Stimulated activated CD8-positive, alpha-beta memory T cell treated with anti-CD3 and anti-CD28 coated beads, Interleukin-7, amount 100 ng/mL, for 48 hours (primary cell): ENCODE data around the gene USP14.
"Not testable (repeated sequence)": the region's sequence is repeated elsewhere in the genome, so short reads cannot be mapped to it uniquely, and the experiment has no call there.

Experiments
- DNase-seq, 2 donors: peaks; one replicate each; pipeline ENCODE4 v3.0.0-alpha.2; 2020; ENCODE audit warnings: low read depth in 1 of 2; ENCODE audit errors: extremely low read depth in 1 of 2

Gene USP14

DNA sequence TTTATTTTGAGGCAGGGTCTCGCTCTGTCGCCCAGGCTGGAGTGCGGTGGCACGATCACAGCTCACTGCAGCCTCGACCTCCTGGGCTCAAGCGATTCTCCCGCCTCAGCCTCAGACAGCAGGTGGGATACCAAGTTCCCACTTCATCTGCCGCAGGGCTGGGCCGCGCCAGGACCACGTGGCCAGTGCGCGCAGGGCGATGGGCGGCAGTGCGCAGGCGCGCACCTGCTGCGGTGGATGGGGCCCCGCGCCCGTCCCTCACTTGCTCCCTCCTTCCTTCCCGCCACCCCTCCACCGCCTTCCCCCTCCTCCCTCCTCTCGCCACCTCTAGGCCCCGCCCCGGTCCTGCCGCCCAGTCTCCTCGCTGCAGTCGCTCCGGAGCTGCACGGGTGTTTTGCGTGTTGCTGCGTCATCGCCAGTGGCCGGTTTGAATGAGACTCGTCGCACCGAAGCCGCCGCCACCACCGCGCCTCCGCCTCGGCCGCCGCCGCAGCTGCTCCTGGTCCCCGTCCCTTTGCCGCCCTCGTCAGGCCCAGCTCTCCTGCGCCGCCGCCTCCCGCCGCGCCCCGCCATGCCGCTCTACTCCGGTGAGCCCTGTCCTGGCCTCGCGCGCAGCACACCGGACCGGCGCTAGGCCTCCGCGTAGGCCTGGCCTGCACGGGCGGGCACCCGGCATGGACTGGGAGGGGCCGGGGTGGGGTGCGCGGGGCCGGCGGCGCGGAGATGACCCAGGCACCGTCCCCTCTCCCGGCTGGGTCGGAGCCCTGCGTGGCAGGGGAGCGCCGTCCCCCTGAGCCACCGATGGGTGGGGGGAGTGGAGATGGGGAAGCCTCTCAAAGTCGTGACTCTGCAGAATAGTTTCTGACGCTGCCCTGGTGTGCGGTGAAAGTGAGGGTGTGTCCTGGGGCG lies at the start of gene USP14:
Gene USP14, plus strand, starts transcription at position 430 of the 909 bp plus-strand sequence. Its CDS starts 142 bp downstream, at position 572.
- DNase-seq = peak; percentile 95 to 98

DNA sequence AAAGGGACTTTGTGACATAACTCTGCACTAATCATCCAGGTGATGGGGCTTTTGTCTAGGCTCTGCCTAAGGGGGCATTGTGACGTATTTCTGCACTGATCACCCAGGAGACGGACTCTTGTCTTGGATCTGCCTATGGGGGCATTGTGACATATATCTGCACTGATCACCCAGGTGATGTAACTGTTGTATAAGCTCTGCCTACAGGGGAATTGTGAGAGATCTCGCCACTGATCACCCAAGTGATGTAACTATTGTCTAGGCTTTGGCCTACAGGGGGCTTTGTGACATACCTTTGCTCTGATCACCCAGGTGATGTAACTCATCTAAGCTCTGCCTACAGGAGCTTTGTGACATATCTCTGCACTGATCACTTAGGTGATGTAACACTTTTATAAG lies 49.7 kb upstream of the USP14 start:
- DNase-seq = not testable (repeated sequence)

DNA sequence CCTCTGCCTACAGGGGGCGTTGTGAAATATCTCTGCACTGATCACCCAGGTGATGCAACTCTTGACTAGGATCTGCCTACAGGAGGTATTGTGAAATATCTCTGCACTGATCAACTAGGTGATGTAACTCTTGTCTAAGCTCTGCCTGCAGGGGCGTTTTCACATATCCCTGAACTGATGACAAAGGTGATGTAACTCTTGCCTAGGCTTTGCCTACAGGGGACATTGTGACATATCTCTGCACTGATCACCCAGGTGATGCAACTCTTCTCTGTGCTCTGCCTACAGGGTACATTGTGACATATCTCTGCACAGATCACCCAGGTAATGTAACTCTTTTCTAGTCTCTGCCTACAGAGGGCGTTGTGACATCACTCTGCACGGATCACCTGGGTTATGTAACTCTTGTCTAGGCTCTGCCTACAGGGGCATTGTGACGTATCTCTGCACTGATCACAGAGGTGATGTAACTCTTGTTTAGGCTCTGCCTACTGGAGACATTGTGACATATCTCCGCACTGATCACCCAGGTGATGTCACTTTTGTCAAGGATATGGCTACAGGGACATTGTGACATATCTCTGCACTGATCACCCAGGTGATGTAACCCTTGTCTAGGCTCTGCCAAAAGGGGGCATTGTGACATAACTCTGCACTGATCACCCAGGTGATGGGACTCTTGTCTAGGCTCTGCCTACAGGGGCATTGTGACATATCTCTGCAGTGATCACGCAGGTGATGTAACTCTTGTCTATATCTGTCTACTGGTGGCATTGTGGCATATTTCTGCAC lies 49.0 kb upstream of the USP14 start:
- peak in 1 of 2 donors; percentile 28 for DNase-seq

DNA sequence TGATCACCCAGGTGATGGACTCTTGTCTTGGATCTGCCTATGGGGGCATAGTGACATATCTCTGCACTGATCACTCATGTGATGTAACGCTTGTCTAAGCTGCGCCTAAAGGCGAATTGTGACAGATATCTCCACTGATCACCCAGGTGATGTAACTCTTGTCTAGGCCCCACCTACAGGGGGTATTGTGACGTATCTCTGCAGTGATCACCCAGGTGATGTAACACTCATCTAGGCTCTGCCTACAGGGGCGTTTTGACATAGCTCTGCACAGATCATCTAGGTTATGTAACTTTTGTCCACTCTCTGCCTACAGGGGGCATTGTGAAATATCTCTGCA lies 48.5 kb upstream of the USP14 start:
- DNase-seq = not testable (repeated sequence)

DNA sequence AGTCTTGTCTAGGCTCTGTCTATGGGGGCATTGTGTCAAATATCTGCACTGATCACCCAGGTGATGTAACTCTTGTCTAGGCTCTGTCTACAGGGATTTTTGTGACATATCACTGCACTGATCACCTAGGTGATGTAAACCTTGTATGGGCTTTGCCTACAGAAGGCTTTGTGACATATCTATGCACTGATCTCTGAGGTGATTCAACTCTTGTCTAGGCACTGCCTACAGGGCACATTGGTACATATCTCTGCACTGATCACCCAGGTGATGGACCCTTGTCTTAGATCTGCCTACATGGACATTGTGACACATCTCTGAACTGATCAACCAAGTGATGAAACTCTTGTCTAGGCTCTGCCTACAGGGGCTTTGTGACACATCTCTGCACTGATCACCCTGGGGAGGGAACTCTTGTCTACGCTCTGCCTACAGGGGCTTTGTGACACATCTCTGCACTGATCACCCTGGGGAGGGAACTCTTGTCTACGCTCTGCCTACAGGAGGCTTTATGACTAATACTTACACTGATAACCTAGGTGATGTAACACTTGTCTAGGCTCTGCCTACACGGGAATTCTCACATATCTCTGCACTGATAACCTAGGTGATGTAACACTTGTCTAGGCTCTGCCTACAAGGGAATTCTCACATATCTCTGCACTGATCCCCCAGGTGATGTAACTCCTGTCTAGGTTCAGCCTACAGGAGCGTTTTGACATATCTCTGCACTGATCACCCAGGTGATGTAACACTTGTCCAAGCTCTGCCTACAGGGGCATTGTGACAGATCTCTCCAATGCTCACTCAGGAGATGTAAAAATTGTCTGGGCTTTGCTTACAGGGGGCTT lies 47.8 kb upstream of the USP14 start:
- DNase-seq = peak in 1 of 2 donors; percentile 38

DNA sequence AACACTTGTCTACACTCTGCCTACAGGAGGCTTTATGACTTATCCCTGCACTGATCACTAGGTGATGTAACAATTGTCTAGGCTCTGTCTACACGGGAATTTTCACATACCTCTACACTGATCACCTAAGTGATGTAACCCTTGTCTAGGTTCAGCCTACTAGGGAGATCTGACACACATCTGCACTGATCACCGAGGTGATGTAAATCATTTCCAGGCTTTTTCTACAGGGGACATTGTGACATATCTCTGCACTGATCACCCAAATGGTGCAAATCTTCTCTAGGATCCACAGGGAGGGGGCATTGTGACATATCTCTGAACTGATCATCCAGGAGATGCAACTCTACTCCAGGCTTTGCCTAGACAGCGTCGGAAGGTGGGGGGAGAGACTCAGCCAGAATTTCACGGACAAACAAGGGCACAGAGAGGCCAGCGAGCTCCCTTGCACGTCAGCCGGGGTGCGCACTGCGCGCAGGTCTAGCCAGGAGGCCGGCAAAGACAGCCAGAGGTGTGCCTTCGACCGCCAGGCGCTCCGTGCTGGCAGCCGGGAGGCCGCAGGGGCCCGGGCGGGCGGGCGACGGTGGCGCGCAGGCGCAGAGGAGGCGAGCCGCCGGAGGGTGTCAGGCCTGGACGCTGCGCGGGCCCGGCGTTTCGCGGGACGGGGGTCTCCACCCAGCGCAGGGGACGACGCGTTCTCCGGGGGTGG lies 46.9 kb upstream of the USP14 start:
- DNase-seq = peak; percentile 50 to 60

DNA sequence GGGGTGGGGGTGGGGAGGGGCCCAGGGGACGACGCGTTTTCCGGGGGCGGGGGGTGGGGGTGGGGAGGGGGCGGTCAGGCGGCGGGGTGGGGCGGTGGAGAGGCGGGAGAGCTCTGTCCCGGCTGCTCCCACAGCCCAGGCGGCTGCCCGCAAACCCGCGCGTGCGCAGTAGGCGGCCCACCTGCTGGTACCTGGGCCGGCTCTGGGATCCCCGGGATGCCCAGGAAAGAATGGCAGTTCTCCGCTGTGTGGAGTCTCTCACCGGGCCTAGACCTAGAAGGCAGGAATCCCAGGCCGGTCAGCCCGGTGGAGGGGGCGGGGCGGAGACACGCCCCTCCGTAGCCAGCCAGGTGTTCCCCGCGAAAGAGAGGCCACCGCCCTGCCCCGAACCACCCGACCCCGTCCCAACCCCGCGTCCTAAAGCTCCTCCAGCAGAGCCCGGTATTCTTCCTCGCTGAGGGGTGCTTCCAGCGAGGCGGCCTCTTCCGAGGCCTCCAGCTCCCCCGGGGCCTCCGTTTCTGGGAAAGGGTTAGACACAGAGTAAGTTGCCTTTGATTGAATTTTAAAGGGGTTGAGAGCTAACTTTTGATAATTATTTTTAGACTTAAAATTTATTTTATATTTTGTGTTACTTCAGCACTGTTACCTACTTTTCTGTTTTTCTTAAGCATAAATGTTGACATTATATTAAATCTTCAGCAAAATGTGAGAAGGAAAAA lies 46.2 kb upstream of the USP14 start:
- not testable (repeated sequence) for DNase-seq

DNA sequence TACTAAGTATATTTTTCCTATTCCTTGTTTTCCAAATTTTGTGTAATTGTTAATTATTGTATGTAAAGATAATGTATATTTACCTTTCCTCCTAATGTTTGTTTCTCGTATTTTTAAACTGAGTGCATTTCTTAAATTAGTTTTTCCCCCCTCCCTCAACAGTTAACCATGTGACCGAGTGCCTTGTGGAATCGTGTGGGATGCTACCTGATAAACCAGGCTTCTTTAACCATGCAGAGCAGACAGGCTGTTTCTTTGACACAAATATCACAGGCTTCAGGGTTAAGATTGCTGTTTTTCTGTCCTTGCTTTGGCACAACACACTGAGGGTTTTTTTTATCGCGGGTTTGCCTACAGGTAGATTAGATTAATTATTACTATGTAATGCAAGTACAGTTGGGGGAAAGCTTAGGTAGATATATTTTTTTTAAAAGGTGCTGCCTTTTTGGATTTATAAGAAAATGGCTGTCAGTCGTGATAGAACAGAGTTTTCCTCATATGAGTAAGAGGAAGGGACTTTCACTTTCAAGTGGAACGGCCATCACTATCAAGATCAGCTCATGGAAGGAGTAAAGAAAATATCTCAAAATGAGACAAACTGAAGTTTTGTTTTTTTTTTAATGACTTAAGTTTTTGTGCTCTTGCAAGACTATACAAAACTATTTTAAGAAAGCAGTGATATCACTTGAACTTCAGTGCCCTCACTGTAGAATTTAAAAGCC lies 37.7 kb upstream of the USP14 start:
- not testable (repeated sequence) for DNase-seq

DNA sequence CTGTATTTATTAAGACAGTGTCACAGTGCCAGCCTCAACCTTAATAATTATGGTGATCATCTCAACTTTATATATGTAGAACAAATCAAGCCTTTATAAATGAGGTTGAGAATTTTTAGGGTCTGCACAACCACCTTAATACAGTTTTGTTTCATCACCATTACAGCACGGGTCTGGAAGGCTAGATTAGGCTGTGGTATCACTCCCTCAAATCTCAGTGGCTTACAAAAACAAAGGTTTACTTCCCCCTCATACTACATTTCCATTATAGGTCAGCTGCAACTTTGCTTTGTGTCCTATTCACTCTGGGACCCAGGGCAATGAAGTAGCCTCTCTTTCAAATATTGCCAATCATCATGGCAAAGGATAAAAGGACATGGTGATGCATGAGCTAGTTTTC lies 23.3 kb upstream of the USP14 start:
- DNase-seq = no peak

DNA sequence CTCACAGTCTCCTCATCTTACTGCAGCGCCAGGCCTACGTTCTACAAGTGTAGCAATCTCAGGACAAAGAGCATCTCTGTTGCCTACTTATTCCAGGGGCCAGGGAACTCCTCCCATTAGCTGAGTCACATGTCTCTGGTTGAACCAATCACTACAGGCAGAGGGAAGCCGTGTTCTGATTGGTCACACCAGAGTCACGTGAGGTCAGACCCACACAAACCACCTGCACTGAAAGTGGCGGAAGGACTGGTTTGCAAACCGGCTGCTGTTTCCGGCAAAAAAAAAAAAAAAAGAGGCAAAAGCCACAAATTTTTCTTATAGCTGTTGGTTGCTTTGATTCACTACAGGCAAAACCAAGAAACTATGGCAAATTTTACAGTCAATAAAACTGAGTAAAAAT lies 21.9 kb upstream of the USP14 start:
- DNase-seq = peak in 1 of 2 donors; percentile 13

DNA sequence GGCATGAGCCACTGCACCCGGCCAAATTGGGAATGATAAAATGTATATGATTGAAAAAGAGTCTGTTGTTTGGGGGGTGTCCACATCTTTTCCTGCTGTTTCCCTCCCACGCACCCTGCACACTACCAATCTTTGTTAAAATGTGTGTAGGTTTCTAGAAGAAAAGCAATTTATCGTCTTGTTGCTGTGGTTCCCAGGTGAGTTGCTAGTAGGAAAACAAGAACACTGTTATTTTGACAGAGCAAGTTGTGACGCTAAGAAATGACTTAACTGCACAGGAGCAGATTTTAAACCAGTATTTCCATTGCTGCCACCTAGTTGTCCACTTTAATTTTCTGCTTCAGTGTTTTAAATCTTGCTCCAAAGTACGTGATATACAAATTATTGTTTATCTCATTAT lies 21.0 kb upstream of the USP14 start:
- DNase-seq = no peak

DNA sequence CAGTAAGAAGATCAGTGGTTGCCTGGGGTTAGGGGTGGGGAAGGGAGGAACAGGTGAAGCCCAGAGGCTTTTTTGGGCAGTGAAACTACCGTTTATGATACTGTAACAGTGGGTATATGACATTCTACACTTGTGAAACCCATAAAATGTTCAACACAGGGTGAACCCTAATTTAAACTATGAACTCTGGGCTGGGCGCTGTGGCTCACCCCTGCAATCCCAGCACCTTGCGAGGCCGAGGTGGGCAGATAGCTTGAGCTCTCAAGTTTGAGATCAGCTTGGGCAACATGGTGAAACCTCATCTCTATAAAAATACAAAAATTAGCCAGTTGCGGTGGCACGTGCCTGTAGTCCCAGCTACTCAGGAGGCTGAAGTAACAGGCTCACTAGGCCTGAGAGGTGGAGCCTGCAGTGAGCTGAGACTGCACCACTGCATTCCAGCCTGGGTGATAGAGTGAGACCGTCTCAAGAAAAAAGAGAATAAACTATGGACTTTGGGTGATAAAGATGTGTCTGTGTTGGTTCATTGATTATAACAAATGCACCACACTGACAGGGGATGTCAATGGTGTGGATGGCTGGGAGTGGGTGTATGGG lies 17.6 kb upstream of the USP14 start:
- no peak for DNase-seq

DNA sequence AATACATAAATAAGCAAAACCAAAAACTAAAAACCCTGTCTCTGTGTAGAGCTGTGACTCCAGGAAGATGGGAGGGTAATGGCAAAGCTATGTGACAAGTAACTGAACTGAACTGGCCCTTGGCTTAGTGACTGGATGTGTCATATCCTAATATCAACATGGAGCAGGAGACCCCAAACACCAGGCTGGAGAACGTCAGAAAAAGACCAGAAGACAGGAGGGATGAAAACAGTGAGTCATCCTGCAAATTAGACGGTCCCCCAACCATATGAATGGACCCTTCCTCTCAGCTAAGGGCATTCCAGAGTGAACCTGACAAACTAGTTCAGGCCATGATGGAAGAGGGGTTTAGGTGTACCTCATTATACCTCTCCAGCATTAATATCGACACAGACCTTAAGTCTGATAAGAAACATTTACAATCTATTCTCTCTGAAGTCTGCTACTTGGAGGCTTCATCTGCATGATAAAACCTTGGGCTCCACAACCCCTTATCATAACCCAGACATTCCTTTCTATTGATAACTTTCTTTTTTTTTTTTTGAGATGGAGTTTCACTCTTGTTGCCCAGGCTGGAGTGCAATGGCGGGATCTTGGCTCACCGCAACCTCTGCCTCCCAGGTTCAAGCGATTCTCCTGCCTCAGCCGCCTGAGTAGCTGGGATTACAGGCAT lies 15.6 kb upstream of the USP14 start:
- not testable (repeated sequence) for DNase-seq

DNA sequence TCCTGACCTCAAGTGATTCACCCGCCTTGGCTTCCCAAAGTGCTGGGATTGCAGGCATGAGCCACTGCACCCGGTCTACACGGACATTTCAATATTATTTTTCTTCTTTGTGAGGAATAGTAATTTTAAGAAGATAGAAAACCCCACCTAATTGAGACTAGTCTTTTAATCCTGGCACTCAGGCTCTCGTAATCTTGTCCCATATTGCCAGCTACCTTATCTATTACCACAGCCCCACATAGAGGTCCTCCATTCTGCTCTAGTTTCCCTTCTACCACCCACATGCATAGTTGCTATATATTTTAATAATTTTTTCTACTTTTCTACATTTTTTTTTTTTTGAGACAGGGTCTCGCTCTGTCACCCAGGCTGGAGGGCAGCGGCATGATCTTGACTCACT lies 9.5 kb upstream of the USP14 start:
- DNase-seq = no peak

DNA sequence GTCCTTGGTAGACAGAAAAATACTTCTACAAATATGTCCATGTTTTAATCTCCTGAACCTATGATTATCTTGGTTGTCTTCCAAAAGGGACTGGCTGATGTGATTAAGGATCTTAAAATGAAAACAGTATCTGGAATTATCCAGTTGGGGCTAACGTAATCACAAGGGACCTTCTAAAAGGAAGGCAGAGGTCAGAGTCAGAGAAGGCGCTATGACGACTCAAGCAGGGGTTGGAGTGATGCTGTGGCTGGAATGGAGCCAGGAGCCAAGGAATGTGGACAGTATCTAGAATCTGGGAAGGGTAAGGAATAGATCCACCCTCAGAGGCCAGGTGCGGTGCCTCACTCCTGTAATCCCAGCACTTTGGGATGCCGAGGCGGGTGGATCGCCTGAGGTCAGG lies 4.2 kb upstream of the USP14 start:
- DNase-seq = no peak

DNA sequence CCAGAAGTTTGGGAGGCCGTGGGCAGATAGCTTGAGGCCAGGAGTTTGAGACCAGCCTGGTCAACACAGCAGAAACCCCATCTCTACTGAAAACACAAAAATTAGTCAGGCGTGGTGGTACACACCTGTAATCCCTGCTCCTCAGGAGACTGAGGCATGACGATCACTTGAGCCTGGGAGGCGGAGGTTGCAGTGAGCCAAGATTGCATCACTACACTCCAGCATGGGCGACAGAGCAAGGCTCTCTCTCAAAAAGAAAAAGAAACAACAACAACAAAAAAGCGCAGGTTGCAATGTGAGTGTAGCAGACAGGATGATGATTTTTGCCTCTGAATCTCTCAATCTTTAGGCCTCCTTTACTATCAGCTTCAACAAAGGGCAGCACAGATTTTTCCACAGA lies 2.7 kb upstream of the USP14 start:
- no peak for DNase-seq

DNA sequence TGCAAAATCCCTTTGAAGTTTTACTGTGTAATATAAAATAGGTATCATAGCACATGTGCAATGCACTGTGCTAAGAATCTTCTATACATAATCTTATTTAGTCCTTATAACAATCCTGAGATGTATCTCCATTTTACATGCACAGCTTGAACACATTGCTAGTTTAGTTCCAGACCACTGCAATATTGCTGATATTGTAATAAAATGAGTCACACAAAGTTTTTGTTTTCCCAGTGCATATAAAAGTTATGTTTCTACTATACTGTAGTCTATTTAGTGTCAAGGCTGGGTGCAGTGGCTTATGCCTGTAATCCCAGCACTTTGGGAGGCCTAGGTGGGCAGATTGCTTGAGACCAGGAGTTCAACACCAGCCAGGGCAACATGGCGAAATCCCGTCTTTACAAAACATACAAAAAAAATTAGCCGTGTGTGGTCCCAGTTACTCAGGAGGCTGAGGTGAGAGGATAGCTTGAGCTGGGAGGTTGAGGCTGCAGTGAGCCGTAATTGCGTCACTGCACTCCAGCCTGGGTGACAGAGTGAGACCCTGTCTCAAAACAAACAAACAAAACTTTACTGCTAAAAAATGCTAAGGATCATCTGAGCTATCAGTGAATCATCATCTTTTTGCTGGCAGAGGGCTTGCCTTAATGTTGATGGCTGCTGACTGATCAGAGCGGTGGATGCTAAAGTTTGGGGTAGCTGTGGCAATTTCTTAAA lies 1.7 kb upstream of the USP14 start:
- DNase-seq = no peak
